HTERT RPE-1 (cell line): Measurements from ENCODE around the gene ZBTB21.
"Not testable (repeated sequence)": the region's sequence is repeated elsewhere in the genome, so short reads cannot be mapped to it uniquely, and the experiment has no call there.

Experiments
- in situ Hi-C: fragments of 300-500 bp; cut with MboI; formaldehyde crosslinking; loops from 4 replicates; pipeline ENCODE4 v1.14.3; 2020; ENCODE audit warnings: low sequenced_read_pairs

Gene ZBTB21

DNA sequence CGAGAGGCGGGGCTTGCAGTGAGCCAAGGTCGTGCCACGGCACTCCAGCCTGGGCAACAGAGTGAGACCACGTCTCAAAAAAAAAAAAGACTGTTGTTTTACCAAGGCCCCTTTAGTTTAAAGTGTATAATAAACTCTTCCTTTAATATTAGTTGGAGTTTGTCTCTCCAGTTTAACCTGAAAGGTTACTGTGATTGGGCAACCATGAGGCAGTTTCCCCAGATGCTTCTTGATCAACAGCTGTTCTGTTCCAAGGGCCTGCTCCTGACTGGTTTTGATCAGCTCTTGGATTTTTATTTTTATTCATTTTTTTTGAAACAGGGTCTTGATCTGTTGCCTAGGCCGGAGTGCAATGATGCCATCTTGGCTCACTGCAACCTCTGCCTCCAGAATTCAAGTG lies 38.3 kb downstream of the ZBTB21 start:
- in situ Hi-C loops: no loop called here

DNA sequence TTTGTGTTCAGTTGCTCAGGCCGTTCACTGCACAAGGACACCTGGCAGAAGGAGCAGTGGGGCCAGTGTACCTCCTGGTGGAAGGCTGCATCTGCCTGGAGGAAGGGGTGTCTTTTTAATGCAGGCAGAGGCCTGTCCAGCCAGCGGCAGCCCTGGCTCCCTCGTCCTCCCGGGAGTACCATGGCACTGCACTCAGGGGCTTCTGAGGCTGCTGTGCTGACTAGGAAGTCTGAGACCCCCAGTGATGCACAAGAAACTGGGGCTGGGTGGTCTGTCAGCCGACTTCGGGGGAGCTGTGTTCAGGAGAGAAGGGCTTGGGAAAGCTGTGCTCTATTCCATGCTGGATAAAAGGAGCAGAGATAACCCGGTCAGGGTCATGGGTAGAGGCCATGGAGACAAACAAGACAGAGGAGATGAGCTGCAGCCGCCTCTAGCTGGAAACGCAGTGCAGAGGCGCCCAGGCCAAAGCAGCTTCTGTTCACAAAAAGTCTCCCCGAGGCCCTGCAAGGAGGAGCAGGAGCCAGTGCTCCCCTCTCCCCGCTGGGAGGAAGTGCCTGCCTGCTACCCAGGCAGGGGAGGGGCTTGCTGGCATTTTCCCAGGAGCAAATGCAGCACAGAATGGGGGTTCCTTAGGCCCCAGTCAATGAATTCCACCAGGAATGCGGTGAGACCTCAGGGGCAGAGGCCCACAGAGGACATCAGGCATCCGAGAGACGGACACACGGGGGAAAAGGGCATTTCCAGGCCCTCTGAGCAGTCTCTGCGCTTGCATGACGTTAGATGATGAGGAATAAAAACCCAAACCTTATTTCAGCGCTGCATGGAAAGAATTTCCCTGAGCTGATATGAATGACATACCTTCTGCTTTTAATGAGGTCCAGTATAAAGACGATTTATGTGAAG lies 39.2 kb downstream of the ZBTB21 start:
- in situ Hi-C loops: no loop called here

DNA sequence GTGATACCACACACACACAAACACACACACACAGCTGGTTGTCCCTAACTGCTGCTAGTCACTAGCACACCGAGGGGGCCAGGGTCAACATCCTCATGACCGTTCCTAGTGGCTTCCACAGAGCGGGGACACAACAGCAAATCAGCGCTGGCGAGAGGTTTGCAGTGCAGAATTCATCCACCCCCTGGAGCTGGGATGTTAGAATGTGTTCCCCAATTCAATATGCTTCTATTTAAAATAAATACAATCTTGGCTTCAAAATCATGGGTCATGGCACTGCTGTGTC lies 40.1 kb downstream of the ZBTB21 start:
- in situ Hi-C loops: no loop called here

DNA sequence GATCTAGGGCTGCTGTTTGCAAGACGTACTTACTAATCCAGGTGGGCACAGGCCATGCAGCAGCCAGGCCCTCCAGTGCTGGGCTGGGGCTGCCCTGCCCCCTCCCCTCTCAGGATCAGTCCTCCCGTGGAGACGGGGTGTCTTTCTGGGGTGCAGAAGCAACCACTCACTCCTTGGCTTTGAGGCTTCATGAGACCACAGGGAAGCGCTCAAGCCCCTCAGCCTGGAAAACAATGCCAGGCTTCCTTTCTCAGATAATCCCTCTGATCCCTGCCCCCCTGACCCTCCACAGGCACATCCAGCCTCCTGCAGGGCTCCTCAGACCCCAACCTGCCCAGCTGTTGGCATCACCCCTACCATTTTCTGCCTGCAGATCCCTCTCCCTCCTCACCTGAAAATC lies 42.5 kb downstream of the ZBTB21 start:
- in situ Hi-C loops: no loop called here

DNA sequence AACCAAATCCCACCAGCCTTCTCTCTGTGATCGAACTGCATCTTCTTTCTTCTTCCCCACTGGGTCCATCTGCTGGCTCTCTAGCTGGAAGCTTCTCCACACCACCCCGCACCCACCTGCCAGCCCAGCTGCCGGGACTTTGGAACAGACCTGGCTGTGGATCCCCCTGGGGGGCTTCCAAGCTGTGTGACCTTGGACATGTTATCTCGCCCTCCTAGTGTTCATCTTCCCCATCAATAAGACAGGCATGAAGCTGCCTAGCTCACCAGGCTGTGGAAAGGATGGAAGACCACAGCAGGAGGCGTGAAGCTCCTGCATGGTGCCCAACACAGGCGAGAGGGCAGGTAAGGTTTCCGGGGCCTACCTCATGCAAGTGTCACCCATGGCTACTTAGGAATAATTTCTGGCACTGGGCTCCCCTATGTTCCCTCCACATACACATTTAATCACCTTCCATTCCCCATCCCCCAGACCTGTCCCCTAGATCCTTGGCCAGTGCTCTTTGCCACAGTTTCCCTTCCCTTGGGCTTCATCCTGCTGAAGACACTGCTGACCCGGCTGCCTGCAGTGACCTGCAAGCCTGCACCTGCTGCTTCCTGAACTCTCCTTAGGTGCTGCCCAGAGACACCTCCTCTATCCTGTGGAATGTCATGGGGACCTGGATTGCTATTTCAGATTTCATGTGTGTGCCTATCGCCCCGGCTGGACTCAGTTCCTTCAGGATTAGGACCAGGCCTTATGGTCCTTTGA lies 43.1 kb downstream of the ZBTB21 start:
- in situ Hi-C loops: no loop called here

DNA sequence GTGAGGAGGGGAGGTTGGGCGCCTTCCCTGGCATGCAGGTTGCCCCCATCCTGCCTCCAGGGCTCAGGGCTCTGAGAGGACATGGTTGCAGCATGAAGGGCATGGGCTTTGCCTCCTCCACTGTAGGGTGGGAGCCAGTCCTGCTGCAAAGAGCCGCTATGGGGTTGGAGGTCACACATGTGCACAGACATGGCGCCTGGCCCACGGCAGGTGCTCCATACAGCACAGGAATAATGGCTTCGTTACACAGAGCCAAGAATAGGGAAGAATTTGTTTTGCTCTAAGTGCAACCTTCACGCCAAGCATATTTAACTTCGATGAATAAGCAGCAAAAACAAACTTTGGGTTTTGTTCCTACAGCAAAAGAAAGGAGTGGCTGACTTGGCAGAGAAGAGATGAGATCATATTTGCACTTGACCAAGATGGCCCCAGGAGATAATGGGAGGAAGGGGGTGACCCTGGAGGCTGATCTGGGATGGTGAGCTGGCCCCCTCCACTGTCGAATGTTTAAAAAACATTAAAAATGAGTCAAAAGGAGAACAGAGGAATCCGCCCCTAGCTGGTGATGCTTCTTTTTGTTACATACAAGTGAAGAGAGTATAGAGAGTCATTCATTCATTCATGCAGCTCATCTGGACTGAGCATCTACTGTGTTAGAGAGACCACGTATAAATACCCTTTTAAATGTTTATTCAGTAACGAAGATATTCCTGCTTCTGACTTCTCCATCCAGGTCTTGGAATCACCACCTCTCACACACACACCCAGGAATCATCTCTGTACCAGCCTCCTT lies 43.9 kb downstream of the ZBTB21 start:
- in situ Hi-C loops: no loop called here

DNA sequence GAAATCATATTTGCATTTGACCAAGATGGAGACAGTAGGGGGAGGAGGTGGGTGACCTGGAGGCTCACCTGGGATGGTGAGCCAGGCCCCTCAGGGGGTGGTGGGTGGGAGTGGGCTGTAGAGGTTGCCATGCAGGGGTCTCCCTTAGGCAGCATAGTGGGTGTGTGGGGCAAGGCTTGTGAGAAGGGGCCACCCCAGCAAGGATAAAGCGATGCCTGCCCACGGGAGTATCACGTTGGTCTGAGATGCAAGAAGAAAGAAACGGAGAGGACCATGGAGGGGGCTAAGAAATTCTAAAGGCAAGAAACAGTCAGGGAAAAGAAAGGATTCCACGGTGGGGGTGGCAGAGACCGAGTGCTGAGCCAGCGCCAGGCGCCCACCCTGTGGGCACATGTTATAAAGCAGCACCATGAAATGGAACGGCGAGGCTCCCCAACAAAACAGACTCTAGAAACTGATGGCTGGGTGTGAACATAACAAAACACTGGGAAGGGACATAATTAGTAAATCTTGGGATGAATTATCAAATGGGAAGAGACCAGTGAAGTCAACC lies 44.6 kb downstream of the ZBTB21 start:
- in situ Hi-C loops: no loop called here

DNA sequence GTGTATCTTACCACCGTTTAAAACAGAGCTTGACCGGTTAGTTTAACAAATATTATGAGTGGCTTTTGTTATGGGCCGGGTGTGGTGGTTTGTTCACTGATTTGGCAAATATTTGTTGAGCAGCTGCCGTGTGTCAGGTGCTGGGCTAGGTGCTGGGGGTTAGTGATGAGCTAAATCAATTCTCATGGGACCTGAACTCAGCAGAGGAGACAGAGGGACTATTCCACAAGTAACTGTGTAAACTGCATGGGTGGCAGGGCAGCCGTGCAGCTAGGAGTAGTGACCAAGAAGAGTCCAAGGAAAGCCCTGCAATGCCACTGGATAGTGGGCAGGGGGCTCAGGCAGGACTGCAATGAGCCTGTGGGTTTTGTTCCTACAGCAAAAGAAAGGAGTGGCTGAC lies 45.1 kb downstream of the ZBTB21 start:
- in situ Hi-C loops: no loop called here

DNA sequence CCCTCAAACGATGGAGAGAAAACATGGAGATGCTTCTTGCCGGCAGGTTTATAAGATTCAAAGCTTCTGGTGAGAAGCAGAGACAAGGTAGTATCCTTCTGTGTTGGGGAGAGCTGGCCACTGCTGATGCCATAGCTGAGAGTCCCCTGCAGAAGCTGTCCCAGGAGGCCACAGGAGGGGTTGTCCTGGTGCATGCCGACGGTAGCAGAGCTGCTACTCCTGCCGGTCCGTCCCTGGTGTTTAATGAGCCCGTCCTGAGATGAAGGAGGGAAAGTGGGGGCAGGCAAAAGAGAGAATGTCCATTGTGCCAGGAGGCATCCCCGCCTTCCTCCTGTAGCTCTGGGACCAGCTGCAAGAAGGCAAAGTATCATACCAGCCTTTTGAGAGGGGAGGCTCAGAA lies 46.0 kb downstream of the ZBTB21 start:
- in situ Hi-C loops: no loop called here

DNA sequence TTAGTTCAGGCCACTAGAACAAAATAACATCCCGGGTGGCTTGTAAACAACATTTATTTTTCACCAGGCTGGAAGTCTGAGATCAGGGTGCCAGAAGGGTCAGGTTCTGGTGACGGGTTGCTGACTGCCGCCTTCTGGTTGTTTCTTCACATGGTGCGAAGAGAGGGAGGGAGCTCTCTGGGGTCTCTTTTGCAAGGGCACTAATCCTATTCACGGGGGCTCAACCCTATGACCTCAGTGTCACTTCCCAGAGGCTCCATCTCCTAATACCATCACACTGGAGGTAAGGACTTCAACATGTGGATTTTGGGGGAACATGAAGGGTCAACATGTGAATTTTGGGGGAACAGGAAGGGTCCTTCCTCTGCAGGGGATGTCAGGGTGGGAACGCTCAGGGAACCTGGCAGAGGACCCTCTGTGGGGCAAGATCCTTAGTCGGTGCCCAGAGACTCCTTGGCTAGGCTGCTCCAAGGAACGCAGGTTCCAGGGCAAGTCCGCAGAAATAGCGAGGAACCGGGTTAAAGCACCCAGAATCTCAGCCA lies 47.7 kb downstream of the ZBTB21 start:
- in situ Hi-C loops: no loop called here

DNA sequence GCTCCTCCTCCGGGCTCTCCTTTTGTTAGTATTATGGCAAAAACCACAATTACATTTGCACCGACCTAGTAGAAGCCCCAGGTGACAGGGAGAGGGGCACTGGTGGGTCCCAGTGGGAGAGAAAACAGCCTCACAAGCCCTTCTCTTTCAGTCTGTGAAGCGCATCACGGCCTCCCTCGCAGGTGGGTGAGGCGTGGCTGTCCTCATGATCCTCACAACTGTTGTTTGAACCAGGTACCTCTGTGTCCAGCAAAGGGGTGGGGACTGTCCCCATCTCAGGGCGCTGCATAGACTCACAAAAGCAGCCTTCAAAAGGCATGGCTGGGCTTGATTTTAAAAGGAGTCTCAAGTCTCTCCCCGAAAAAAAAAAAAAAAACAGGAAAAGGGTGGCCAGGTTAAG lies 48.4 kb downstream of the ZBTB21 start:
- in situ Hi-C loops: no loop called here

DNA sequence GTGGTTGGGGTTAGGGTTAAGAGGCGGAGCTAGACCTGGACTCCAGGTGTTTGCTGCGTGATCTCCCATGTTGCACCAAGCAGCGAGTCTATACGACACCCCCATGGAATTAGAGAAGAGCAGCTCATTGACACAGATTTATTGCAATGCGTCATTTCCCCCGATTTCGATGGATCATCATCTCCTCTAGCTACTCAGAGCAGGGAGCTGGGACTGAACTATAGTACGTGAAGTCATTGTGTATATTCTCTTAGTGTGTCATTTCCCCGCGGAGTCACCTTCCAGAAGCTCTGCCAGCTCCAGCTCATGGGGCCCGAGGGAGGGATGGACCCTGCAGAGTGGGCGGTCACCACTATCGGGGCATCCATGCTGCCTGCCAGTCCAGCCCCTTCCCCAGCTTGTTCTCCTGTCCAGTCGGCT lies 48.9 kb downstream of the ZBTB21 start:
- in situ Hi-C loops: no loop called here

DNA sequence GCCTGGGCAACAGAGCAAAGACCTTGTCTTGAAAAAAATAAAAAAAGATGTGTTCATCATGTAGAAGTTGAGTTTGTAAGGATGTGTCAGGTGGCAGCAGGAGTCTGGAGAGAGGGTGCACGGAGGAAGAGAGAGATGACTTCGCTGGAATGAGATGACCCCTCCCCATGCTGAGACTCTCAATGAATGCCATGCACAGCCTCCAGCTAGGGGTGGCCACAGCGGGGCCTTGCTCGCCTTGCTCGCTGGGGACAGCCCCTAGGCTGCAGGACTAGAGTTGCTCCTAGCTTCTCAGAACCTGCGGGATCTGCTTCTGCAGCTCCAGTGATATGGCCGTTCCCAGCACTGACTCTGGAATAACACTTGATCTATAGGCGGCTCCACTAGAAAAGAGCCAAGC lies 49.8 kb downstream of the ZBTB21 start:
- in situ Hi-C loops: no loop called here

DNA sequence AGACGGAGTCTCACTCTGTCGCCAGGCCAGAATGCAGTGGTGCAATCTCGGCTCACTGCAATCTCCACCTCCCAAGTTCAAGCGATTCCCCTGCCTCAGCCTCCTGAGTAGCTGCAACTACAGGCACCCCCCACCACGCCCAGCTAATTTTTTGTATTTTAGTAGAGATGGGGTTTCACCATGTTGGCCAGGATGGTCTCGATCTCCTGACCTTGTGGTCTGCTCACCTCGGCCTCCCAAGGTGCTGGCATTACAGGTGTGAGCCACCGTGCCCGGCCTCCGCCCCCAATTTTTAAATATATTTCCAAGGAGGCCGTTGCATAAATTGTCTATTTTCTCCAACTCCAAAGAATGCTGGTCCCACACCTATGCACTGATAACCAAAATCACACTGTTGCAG lies 50.5 kb downstream of the ZBTB21 start:
- in situ Hi-C loops: not testable (repeated sequence)

DNA sequence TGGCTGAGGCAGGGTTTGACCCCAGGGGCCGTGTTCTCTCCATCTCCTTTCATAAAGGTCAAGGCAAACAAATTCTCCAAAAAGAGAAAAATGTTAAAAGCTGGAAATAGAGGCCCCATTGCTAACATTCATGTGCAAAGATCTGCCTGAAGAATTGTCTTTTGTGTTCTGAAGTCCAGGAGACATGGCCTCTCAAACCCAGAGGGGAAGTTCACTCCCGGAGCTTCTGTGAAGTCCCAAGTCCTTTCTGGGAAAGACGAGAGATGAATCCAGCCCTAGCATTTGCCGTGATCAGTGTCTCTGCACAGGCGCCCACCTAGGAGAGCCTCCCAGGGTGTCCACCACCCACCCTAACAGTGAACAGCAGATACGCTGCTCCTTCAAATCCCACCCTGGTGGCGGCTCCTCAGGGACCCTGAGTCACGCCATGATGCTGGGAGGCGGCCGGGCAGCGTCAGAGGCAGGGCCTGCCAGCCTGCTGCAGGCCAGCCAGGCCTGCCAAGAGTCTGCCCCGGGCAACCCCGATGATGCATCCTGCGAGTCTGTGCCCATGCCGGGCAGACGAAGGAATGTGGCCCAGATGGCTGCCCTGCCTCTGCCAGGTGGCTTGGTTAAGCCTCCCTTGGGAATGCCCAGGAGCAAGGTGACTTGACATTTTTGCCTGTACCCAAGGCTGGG lies 51.1 kb downstream of the ZBTB21 start:
- in situ Hi-C loops: no loop called here

DNA sequence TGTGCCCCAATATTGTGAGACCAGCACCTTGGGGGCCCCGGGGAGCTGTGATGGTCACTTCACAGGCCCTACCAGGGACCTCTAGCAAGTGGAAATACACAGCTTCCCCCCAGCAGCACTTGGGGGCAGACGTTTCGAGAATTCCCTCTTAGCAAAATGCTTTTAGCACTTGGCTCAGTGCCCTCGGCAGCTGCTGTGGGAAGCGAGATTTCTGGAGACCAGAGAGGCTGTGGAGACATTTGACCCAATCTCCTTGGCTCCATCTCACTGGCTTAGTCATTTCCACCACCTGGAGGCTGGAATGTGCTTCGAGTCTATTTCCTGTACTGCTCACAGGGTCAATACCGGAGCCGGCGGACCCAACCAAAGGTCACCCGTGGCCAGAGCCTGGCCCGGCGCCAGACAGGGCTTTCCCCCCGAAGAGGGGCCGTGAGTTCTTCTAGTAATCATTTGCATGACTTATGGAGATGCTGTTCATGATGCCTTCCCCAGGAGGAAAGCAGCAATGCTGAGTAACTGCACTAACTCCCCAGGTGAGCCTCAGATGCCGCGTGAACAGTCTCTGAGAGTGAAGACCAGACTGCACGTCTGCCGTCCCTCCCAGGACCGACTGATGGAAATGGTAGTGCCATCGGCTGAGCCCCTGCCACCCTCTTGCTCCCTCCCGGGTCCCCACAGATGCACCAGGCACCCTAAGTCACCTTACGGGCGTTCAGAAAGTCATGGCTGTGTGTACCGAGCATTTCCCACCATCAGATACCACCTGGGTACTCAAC lies 52.0 kb downstream of the ZBTB21 start:
- in situ Hi-C loops: no loop called here

DNA sequence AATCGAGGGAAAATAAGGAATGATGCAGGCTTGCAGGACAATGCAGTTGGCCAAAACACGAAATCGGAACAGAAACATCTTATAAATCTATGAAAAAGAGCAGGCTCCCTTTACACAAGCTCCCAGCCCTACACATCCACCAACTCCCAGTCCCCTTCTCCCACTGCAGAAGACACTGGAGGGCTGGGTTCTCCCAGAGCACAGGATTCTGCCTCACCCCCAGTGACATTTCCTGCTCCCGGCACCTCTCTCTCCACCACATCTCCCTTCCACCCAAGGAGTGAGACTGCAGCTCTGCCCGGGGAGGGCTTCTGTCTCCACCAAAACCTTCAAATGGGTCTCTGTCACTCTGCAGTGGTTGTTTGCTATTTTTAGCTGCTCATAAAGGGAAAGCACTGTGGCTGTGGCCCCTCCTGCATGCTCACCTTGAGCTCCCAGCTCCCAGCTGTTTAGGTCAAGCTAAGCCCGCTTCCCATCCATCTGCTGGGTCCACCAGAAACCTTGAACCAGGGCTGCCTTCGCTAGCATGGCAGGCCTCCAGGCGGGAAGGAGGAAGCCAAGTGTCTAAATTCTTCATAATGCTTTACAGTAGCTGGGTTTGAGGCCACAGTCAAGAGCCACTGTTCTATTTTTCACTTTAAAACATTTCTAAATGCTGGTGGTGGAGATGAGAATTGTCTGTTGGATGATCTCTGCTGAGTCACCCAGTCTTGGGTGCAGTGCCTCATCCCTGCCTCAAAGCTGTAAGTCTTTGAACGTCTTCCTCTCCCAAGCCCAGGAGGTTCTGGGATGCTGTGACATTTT lies 53.0 kb downstream of the ZBTB21 start:
- in situ Hi-C loops: no loop called here

DNA sequence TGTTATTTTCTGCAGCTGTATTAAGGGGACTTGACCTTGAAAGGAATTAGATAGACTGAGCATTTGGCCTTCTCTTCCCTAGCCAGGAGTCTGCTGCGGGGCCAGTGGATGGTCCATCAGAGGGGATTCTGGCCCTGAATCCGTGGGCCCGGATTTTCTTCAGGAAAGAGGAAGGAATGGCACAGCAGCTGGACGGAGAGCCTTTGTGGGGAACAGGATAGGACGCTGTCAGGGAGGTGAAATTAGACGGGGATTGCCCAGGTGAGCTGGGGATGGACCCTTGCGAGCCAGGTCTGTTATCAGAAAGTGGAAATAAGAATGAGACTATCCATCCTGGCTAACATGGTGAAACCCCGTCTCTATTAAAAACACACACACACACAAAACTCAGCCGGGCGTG lies 54.6 kb downstream of the ZBTB21 start:
- in situ Hi-C loops: no loop called here
